ENCODE measurements around the gene SYT7.

Gene SYT7

DNA sequence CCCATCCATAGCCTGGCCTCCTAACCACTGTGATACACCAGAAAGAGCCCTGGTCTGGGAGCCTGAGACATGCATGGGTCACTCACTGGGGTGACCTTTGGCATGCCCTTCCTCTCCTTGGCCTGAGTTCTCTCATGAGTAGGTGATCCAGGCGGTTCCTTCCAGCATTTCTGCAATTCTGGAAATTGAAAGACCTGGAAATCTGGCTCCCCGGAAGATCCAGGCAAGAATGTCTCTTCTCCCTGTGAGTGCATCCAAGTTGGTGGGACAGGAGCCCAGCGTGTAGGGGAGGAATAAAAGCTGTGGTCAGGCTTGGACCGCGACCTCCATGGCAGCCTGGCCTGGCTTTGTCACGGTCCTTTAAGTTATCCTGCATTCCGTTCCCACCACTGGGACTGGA lies 16.1 kb upstream of the SYT7 start:
- TF ChIP-seq, protein P1, sequence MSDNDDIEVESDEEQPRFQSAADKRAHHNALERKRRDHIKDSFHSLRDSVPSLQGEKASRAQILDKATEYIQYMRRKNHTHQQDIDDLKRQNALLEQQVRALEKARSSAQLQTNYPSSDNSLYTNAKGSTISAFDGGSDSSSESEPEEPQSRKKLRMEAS (IDR thresholded peaks at IDR 0.05; ENCODE audit: low read depth, low read length), result no peak
- TF ChIP-seq, protein P2, sequence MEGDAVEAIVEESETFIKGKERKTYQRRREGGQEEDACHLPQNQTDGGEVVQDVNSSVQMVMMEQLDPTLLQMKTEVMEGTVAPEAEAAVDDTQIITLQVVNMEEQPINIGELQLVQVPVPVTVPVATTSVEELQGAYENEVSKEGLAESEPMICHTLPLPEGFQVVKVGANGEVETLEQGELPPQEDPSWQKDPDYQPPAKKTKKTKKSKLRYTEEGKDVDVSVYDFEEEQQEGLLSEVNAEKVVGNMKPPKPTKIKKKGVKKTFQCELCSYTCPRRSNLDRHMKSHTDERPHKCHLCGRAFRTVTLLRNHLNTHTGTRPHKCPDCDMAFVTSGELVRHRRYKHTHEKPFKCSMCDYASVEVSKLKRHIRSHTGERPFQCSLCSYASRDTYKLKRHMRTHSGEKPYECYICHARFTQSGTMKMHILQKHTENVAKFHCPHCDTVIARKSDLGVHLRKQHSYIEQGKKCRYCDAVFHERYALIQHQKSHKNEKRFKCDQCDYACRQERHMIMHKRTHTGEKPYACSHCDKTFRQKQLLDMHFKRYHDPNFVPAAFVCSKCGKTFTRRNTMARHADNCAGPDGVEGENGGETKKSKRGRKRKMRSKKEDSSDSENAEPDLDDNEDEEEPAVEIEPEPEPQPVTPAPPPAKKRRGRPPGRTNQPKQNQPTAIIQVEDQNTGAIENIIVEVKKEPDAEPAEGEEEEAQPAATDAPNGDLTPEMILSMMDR (IDR thresholded peaks at IDR 0.05; ENCODE audit: low read depth, low read length), result no peak
- TF ChIP-seq POLR2A (IDR thresholded peaks at IDR 0.05; ENCODE audit: extremely low read depth, insufficient read length), result no peak
- no peak for TF ChIP-seq MYC (IDR thresholded peaks at IDR 0.05; ENCODE audit: low read depth, low read length)
- no peak for DNase-seq (ENCODE audit: low read depth)

DNA sequence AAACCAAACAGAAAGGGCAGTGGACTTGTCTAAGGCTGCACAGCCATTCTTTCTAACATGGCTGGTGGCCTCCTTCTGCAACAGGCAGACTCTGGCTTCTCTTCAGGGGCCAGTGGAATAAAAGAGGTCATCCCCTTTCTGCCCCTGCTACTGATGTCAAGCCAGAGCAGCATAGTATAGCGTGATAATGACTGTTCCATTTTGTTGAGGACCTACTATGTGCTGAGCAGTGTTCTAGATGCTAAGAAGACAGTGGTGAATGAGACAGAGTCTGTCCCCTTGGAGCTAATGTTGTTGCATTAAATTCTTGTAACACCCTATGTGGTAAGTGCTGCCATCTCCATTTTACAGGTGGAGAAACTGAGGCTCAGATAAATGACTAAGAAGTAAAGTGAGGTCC lies 15.7 kb upstream of the SYT7 start:
- DNase-seq (ENCODE audit: low read depth), result no peak
- H3K4me3 ChIP-seq (ENCODE audit: low read depth, low read length), result no peak overlapping the region
- TF ChIP-seq, protein P1 (IDR thresholded peaks at IDR 0.05; ENCODE audit: low read depth, low read length), result no peak

More for the DNA sequence above, 16.1 kb upstream of the SYT7 start:
- no peak overlapping the region for H3K4me3 ChIP-seq (ENCODE audit: low read depth, low read length)

DNA sequence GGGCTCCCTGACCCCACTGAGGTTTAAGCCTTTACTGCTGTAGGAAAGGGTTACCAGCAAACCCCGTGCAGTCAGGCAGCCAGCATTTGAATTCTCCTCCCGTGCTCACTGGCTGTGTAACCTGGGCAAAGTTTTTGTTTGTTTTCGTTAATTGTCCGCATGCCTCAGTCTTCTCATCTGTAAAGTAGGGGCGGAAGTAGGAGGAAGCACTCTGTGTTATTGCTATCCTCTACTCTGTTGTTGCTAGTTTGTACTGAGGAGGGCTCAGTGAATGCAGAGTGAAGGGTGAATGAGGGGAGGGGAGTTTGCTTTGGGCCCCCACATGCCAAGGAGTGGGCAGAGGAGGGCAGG lies 14.0 kb upstream of the SYT7 start:
- TF ChIP-seq, protein P2 (IDR thresholded peaks at IDR 0.05; ENCODE audit: low read depth, low read length), result no peak
- TF ChIP-seq POLR2A (IDR thresholded peaks at IDR 0.05; ENCODE audit: extremely low read depth, insufficient read length) (no peak), MYC (IDR thresholded peaks at IDR 0.05; ENCODE audit: low read depth, low read length) (no peak)
- TF ChIP-seq, protein P1 (IDR thresholded peaks at IDR 0.05; ENCODE audit: low read depth, low read length), result no peak
- H3K4me3 ChIP-seq (ENCODE audit: low read depth, low read length), result no peak overlapping the region
- DNase-seq (ENCODE audit: low read depth), result no peak

DNA sequence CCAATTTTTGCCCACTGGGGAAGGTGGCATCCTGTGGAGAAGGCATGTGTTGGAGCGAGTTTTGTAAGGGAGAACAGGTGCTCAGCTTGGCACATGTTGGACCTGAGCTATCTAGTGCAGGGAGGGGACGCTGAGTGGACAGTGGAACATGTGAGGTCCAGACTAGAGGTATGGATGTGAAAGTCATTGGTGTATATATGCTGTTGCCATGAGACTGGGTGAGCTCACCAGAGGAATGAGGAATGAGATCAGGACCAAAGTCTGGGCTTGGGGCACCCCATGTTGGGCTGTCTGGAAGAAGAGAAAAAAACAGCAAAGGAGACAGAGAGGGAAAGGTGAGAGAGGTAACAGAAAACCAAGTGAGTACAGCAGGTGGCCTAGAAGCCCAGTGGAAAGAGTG lies 12.3 kb upstream of the SYT7 start:
- no peak for DNase-seq (ENCODE audit: low read depth)
- H3K4me3 ChIP-seq (ENCODE audit: low read depth, low read length), result no peak overlapping the region
- TF ChIP-seq MYC (IDR thresholded peaks at IDR 0.05; ENCODE audit: low read depth, low read length) (no peak), POLR2A (IDR thresholded peaks at IDR 0.05; ENCODE audit: extremely low read depth, insufficient read length) (no peak)
- TF ChIP-seq, protein P1 (IDR thresholded peaks at IDR 0.05; ENCODE audit: low read depth, low read length), result no peak
- TF ChIP-seq, protein P2 (IDR thresholded peaks at IDR 0.05; ENCODE audit: low read depth, low read length), result no peak

DNA sequence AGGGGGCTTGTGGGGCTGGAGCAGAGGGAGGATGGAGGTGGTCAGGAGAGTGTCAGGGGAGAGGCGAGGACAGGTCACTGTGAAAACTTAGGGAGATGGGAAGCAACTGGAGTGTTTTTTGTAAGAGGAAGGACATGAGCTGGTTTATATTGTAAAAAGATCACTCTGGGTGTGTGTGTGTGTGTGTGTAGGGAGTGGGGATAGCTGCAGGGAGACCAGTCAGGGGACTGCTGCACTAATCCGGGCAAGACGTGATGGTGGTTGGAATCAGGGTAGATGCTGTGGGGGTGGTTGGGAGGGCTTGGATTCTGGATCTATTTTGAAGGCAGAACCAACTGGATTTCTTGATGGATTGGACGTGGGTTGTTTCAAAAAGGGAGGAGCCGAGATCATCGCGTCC lies 11.3 kb upstream of the SYT7 start:
- DNase-seq (ENCODE audit: low read depth), result no peak

GRCh38 chr11:61589961-61590360 lies 9.1 kb upstream of the SYT7 start:
- no peak overlapping the region for H3K4me3 ChIP-seq (ENCODE audit: low read depth, low read length)
- TF ChIP-seq POLR2A (IDR thresholded peaks at IDR 0.05; ENCODE audit: extremely low read depth, insufficient read length) (no peak), MYC (IDR thresholded peaks at IDR 0.05; ENCODE audit: low read depth, low read length) (no peak)
- TF ChIP-seq, protein P2 (IDR thresholded peaks at IDR 0.05; ENCODE audit: low read depth, low read length), result no peak
- TF ChIP-seq, protein P1 (IDR thresholded peaks at IDR 0.05; ENCODE audit: low read depth, low read length), result no peak
- no peak for DNase-seq (ENCODE audit: low read depth)

More for the DNA sequence above, 11.3 kb upstream of the SYT7 start:
- H3K4me3 ChIP-seq (ENCODE audit: low read depth, low read length), result no peak overlapping the region
- TF ChIP-seq POLR2A (IDR thresholded peaks at IDR 0.05; ENCODE audit: extremely low read depth, insufficient read length) (no peak), MYC (IDR thresholded peaks at IDR 0.05; ENCODE audit: low read depth, low read length) (no peak)
- TF ChIP-seq, protein P2 (IDR thresholded peaks at IDR 0.05; ENCODE audit: low read depth, low read length), result no peak

All from NB4 (cell line).